Peyer's patch (tissue), 4 donors: ENCODE measurements around the gene NPBWR2. TPM values are rescaled to one million over a fixed set of nuclear protein-coding genes. Genes with fewer than 3 reads are reported as not detected.
A peak's percentile ranks its signal among the peaks of the same experiment; 100 is the strongest.

Source experiments
- DNase-seq, 3 donors: peaks; one replicate each; pipeline ENCODE4 v3.0.0-alpha.2; 2017 to 2019
- H3K27ac ChIP-seq, 4 donors: fragments of 200-600 bp; sonication (generic); one replicate each; pipeline ENCODE4 v1.5.1; 2016 to 2019
- H3K27me3 ChIP-seq, 2 donors: fragments of 200-600 bp; sonication (generic); one replicate each; pipeline ENCODE4 v1.5.1; 2019
- H3K36me3 ChIP-seq, 3 donors: fragments of 200-600 bp; sonication (generic); one replicate each; pipeline ENCODE4 v1.5.1; 2016 to 2019
- H3K4me1 ChIP-seq, 4 donors: fragments of 200-600 bp; sonication (generic); one replicate each; pipeline ENCODE4 v1.5.1; 2016 to 2019
- H3K4me3 ChIP-seq, 4 donors: fragments of 200-600 bp; sonication (generic); 1 replicate in 3 of 4; 2 replicates in 1 of 4; pipeline ENCODE4 v1.5.1; 2016 to 2019; ENCODE audit warnings: mild to moderate bottlenecking in 1 of 4
- H3K9me3 ChIP-seq, 4 donors: fragments of 200-600 bp; sonication (generic); one replicate each; pipeline ENCODE4 v1.5.1; 2016 to 2019; ENCODE audit warnings: mild to moderate bottlenecking in 1 of 4
- CTCF ChIP-seq, 6 experiments: fragments of 450-650 bp in 4 of 6; fragments of 200-600 bp in 2 of 6; sonication (generic) in 1 of 6; IDR thresholded peaks; one replicate each; pipeline ENCODE4 v1.5.1; 2017 to 2019; ENCODE audit warnings: antibody characterized with exemption in 6 of 6, mild to moderate bottlenecking in 3 of 6, moderate library complexity in 1 of 6
- POLR2A ChIP-seq, 2 donors: fragments of 450-650 bp; IDR thresholded peaks; one replicate each; pipeline ENCODE4 v1.5.1; 2017; ENCODE audit warnings: antibody characterized with exemption in 2 of 2, mild to moderate bottlenecking in 2 of 2, moderate library complexity in 2 of 2
- total RNA-seq, 4 donors: library from RNA; depleted of rRNA; stranded (reverse); fragments of >200 nt; gene quantifications; one replicate each; pipeline ENCODE4 v1.1.0, GENCODE V29; 2016

The NPBWR2 gene
- total RNA-seq, 4 donors from 2014 or later: not detected

- Histone ChIP-seq H3K36me3 (no peaks in the 10 kb centered on the region), H3K27me3 (peaks cover 0 to 19% of the 10 kb centered on the region in 2 donors), H3K27ac (peak overlapping the region in 1 of 4 donors; percentile 66), H3K9me3 (no peaks in the 10 kb centered on the region), H3K4me3 (no peak overlapping the region), H3K4me1 (peaks cover 0 to 21% (median 4%) of the 10 kb centered on the region in 4 donors)
- no peak for DNase-seq
- TF ChIP-seq POLR2A (IDR thresholded peaks at IDR 0.05) (no peak), CTCF (IDR thresholded peaks at IDR 0.05) (no peak)
Observed at GRCh38 chr20:64100946-64101688, 6.2 kb downstream of the NPBWR2 start.

- DNase-seq: no peak
- peaks cover 0 to 19% of the 10 kb centered on the region in 2 donors for H3K27me3 ChIP-seq
- TF ChIP-seq CTCF (IDR thresholded peaks at IDR 0.05) (no peak), POLR2A (IDR thresholded peaks at IDR 0.05) (no peak)
Observed at GRCh38 chr20:64100566-64100888, 6.8 kb downstream of the NPBWR2 start.

GRCh38 chr20:64099880-64100565 lies 7.3 kb downstream of the NPBWR2 start:
- H3K27ac ChIP-seq: peak overlapping the region in 1 of 4 donors; percentile 66
- peaks cover 0 to 19% of the 10 kb centered on the region in 2 donors for H3K27me3 ChIP-seq
- TF ChIP-seq POLR2A (IDR thresholded peaks at IDR 0.05) (no peak), CTCF (IDR thresholded peaks at IDR 0.05) (no peak)
- no peaks in the 10 kb centered on the region for H3K36me3 ChIP-seq
- peak in 2 of 3 donors; percentile 64 to 77 for DNase-seq
- peaks cover 0 to 24% (median 4%) of the 10 kb centered on the region in 4 donors for H3K4me1 ChIP-seq
- no peaks in the 10 kb centered on the region for H3K9me3 ChIP-seq
- no peak overlapping the region for H3K4me3 ChIP-seq

More at GRCh38 chr20:64100566-64100888, 6.8 kb downstream of the NPBWR2 start:
- no peak overlapping the region for H3K4me3 ChIP-seq
- H3K9me3 ChIP-seq: no peaks in the 10 kb centered on the region
- peak overlapping the region in 1 of 4 donors; percentile 66 for H3K27ac ChIP-seq
- peaks cover 0 to 24% (median 4%) of the 10 kb centered on the region in 4 donors for H3K4me1 ChIP-seq
- no peaks in the 10 kb centered on the region for H3K36me3 ChIP-seq

DNA sequence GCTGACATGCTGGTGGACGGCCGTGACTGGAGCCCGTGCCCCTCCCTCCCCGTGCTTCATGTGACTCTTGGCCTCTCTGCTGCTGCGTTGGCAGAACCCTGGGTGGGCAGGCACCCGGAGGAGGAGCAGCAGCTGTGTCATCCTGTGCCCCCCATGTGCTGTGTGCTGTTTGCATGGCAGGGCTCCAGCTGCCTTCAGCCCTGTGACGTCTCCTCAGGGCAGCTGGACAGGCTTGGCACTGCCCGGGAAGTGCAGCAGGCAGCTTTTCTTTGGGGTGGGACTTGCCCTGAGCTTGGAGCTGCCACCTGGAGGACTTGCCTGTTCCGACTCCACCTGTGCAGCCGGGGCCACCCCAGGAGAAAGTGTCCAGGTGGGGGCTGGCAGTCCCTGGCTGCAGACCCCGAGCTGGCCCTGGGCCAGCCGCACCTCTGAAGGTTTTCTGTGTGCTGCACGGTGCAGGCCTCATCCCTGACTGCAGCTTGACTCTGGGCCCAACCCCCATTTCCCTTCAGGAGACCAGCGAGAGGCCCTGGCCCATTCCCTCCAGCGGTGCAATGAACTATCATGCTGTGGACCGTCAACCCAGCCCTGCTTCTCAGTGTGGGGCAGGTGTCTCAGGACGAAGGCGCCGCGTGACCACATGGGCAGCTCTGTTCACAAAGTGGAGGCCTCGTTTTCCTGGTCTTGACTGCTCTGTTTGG lies 8.1 kb downstream of the NPBWR2 start:
- Histone ChIP-seq H3K27me3 (peaks cover 0 to 19% of the 10 kb centered on the region in 2 donors), H3K4me1 (peaks cover 0 to 24% (median 4%) of the 10 kb centered on the region in 4 donors), H3K9me3 (no peaks in the 10 kb centered on the region), H3K36me3 (no peaks in the 10 kb centered on the region), H3K4me3 (no peak overlapping the region), H3K27ac (peak overlapping the region in 1 of 4 donors; percentile 66)
- TF ChIP-seq POLR2A (IDR thresholded peaks at IDR 0.05) (no peak), CTCF (IDR thresholded peaks at IDR 0.05) (no peak)
- no peak for DNase-seq

- H3K36me3 ChIP-seq: no peaks in the 10 kb centered on the region
- no peak overlapping the region for H3K27ac ChIP-seq
- H3K9me3 ChIP-seq: no peaks in the 10 kb centered on the region
- H3K4me3 ChIP-seq: no peak overlapping the region
- TF ChIP-seq POLR2A (IDR thresholded peaks at IDR 0.05): no peak
- DNase-seq: no peak
- peaks cover 0 to 19% of the 10 kb centered on the region in 2 donors for H3K27me3 ChIP-seq
- peaks cover 0 to 24% (median 4%) of the 10 kb centered on the region in 4 donors for H3K4me1 ChIP-seq
Observed at GRCh38 chr20:64098471-64099013, 8.8 kb downstream of the NPBWR2 start.
